Measurements from ENCODE around the gene TPST2. TPM values are rescaled to one million over a fixed set of nuclear protein-coding genes. Genes with fewer than 3 reads are reported as not detected.
"Not testable (repeated sequence)": the region's sequence is repeated elsewhere in the genome, so short reads cannot be mapped to it uniquely, and the experiment has no call there.

TPST2 gene
- polyA plus RNA-seq, 3 donors = 62.8 to 83.8 (median 69.5) TPM

DNA sequence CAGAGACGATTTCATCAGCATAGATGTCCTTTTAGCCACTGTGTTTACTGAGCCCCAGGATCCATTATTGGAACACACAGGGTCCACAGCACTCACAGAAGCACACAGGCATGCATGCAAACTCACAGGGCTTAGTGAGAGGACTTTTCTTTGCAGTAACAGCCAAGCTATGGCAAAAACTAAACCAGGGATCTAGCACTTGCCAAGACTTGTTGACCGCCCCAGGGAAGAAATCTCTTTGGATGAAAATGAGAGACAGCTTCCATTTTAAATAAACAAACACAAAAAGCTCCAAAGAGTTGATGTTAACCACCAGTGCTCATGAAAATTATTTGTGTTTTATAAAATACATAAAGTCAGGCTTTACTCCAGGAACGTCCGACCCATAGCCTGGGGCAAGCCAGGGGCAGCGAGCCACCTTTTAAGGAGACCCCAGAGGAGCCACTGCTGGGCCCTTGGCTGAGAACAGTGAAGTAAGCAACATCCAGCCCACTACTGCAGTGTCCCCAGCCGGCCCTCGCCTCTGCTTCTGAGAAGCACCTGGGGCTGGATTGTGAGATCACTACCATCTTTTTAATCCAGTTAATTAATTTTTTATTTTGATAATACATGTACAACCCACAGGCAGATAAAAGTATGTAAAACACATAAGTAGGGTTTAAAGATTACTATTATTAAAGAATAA lies 55.6 kb downstream of the TPST2 start:
- peaks cover 0 to 2% (median 0%) of the 10 kb centered on the region in 3 donors for H3K27me3 Mint-ChIP-seq (ENCODE audit: low read depth in 3 of 3)
- H3K27ac Mint-ChIP-seq = peak overlapping the region in 4 of 7 donors; percentile 15 to 70 (median 40)
- Histone ChIP-seq H4K20me1 (ENCODE audit: insufficient read depth, low read length) (no peaks in the 10 kb centered on the region), H3K27me3 (ENCODE audit: control insufficient read depth in 2 of 2, insufficient read depth in 2 of 2, low read length in 2 of 2) (no peaks in the 10 kb centered on the region), H3K4me2 (replicated peaks; ENCODE audit: extremely low read depth, low read length, poor library complexity, severe bottlenecking) (no peak overlapping the region), H2AFZ (ENCODE audit: insufficient read depth, low read depth, low read length, poor library complexity, severe bottlenecking) (no peak overlapping the region), H3K79me2 (ENCODE audit: insufficient read depth, low read length) (no peaks in the 10 kb centered on the region), H3K4me3 (replicated peaks in 1 of 3; ENCODE audit: low read depth in 2 of 3, low read length in 3 of 3) (no peak overlapping the region), H3K36me3 (replicated peaks in 1 of 2; ENCODE audit: control insufficient read depth in 1 of 2, insufficient read depth in 2 of 2, low read length in 2 of 2) (peaks cover 77 to 99% of the 10 kb centered on the region in 2 donors), H3K4me1 (ENCODE audit: control insufficient read depth in 1 of 2, insufficient read depth in 2 of 2, low read length in 2 of 2) (peaks cover 17 to 18% of the 10 kb centered on the region in 2 donors), H3K9ac (ENCODE audit: insufficient read depth, low read length, poor library complexity, severe bottlenecking) (no peak overlapping the region), H3K9me3 (replicated peaks in 1 of 2; ENCODE audit: control insufficient read depth in 1 of 2, insufficient read depth in 1 of 2, low read length in 2 of 2) (no peaks in the 10 kb centered on the region), H3K27ac (ENCODE audit: low read depth in 1 of 2, low read length in 2 of 2) (no peak overlapping the region)
- DNase-seq = no peak
- intact Hi-C loops (cut with micrococcal nuclease) = loop anchor here in 1 of 2 donors (5.0 kb wide), 1 partner anchor 33 kb away; no protein-coding TSS in a partner anchor
- peaks cover 65 to 86% of the 10 kb centered on the region in 2 donors for H3K36me3 Mint-ChIP-seq
- H3K9me3 Mint-ChIP-seq = peaks cover 0 to 2% (median 0%) of the 10 kb centered on the region in 7 donors
- peaks cover 28% of the 10 kb centered on the region for H3K4me1 Mint-ChIP-seq
- H3K4me3 Mint-ChIP-seq = no peak overlapping the region
- 80% methylated on average over 1 of the region's 7 CpGs for WGBS (ENCODE audit: insufficient coverage)
- TF ChIP-seq, protein P1, sequence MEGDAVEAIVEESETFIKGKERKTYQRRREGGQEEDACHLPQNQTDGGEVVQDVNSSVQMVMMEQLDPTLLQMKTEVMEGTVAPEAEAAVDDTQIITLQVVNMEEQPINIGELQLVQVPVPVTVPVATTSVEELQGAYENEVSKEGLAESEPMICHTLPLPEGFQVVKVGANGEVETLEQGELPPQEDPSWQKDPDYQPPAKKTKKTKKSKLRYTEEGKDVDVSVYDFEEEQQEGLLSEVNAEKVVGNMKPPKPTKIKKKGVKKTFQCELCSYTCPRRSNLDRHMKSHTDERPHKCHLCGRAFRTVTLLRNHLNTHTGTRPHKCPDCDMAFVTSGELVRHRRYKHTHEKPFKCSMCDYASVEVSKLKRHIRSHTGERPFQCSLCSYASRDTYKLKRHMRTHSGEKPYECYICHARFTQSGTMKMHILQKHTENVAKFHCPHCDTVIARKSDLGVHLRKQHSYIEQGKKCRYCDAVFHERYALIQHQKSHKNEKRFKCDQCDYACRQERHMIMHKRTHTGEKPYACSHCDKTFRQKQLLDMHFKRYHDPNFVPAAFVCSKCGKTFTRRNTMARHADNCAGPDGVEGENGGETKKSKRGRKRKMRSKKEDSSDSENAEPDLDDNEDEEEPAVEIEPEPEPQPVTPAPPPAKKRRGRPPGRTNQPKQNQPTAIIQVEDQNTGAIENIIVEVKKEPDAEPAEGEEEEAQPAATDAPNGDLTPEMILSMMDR (IDR thresholded peaks at IDR 0.05) = no peak

DNA sequence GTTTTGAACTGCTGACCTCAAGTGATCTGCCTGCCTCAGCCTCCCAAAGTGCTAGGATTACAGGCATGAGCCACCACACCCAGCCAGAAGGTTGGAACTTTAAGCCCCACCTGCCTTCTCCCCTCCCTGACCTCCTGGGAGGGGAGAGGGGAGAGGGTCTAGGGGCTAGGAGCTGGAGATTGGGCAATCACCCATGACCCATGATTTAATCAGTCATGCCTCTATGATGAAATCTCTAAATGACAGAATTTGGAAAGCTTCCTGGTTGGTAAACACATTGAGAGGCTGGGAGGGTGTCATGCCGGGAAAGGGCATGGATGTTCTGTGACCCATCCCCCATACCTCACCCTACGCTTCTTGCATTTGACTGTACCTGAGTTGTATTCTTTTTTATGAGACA lies 60.6 kb downstream of the TPST2 start:
- H3K36me3 ChIP-seq (replicated peaks in 1 of 2; ENCODE audit: control insufficient read depth in 1 of 2, insufficient read depth in 2 of 2, low read length in 2 of 2) = peaks cover 79 to 94% of the 10 kb centered on the region in 2 donors

DNA sequence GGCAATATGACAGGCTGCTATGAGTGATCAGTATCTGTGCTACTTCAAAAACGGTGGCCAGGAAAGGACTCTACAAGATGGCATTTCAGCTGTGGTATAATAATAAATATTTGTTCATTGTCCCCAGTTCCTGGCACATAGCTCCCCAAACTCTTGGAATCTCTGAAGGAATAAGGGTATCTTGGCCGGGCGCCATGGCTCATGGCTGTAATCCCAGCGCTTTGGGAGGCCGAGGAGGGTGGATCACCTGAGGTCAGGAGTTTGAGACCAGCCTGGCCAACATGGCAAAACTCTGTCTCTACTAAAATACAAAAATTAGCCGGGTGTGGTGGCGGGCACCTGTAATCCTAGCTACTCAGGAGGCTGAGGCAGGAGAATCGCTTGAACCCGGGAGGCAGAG lies 61.4 kb downstream of the TPST2 start:
- peak overlapping the region in 5 of 7 donors; percentile 53 to 95 (median 89) for H3K27ac Mint-ChIP-seq
- H3K9ac ChIP-seq (ENCODE audit: insufficient read depth, low read length, poor library complexity, severe bottlenecking); H3K9me3 Mint-ChIP-seq; H3K4me2 ChIP-seq (replicated peaks; ENCODE audit: extremely low read depth, low read length, poor library complexity, severe bottlenecking); intact Hi-C loops (cut with micrococcal nuclease); H3K79me2 ChIP-seq (ENCODE audit: insufficient read depth, low read length); H3K27me3 Mint-ChIP-seq (ENCODE audit: low read depth in 3 of 3); H4K20me1 ChIP-seq (ENCODE audit: insufficient read depth, low read length); H3K9me3 ChIP-seq (replicated peaks in 1 of 2; ENCODE audit: control insufficient read depth in 1 of 2, insufficient read depth in 1 of 2, low read length in 2 of 2); H3K27me3 ChIP-seq (ENCODE audit: control insufficient read depth in 2 of 2, insufficient read depth in 2 of 2, low read length in 2 of 2); H3K4me3 ChIP-seq (replicated peaks in 1 of 3; ENCODE audit: low read depth in 2 of 3, low read length in 3 of 3); H2AFZ ChIP-seq (ENCODE audit: insufficient read depth, low read depth, low read length, poor library complexity, severe bottlenecking); H3K4me3 Mint-ChIP-seq; DNase-seq: not testable (repeated sequence)
- H3K4me1 Mint-ChIP-seq = peaks cover 17% of the 10 kb centered on the region
- H3K4me1 ChIP-seq (ENCODE audit: control insufficient read depth in 1 of 2, insufficient read depth in 2 of 2, low read length in 2 of 2) = peaks cover 11 to 12% of the 10 kb centered on the region in 2 donors
- peaks cover 76 to 97% of the 10 kb centered on the region in 2 donors for H3K36me3 Mint-ChIP-seq
- H3K27ac ChIP-seq (ENCODE audit: low read depth in 1 of 2, low read length in 2 of 2) = peak overlapping the region in 1 of 2 donors; percentile 73
- 67% methylated on average over 1 of the region's 9 CpGs for WGBS (ENCODE audit: insufficient coverage)
- H3K36me3 ChIP-seq (replicated peaks in 1 of 2; ENCODE audit: control insufficient read depth in 1 of 2, insufficient read depth in 2 of 2, low read length in 2 of 2) = peaks cover 76 to 94% of the 10 kb centered on the region in 2 donors

More for the DNA sequence above, 60.6 kb downstream of the TPST2 start:
- H3K27ac Mint-ChIP-seq = peak overlapping the region; percentile 53 to 95 (median 84)
- H3K27me3 Mint-ChIP-seq (ENCODE audit: low read depth in 3 of 3) = peaks cover 0 to 2% (median 2%) of the 10 kb centered on the region in 3 donors
- intact Hi-C loops (cut with micrococcal nuclease) = no loop called here
- DNase-seq = peak; percentile 54 to 76 (median 62)
- H3K4me3 Mint-ChIP-seq = peak overlapping the region in 1 of 2 donors; percentile 30
- H3K4me1 ChIP-seq (ENCODE audit: control insufficient read depth in 1 of 2, insufficient read depth in 2 of 2, low read length in 2 of 2) = peaks cover 11 to 12% of the 10 kb centered on the region in 2 donors
- no peak overlapping the region for H3K4me2 ChIP-seq (replicated peaks; ENCODE audit: extremely low read depth, low read length, poor library complexity, severe bottlenecking)
- H3K9me3 Mint-ChIP-seq = peaks cover 0 to 2% (median 0%) of the 10 kb centered on the region in 7 donors
- H3K27me3 ChIP-seq (ENCODE audit: control insufficient read depth in 2 of 2, insufficient read depth in 2 of 2, low read length in 2 of 2) = no peaks in the 10 kb centered on the region
- H3K79me2 ChIP-seq (ENCODE audit: insufficient read depth, low read length) = no peaks in the 10 kb centered on the region
- H3K4me1 Mint-ChIP-seq = peaks cover 17% of the 10 kb centered on the region
- peaks cover 72 to 93% of the 10 kb centered on the region in 2 donors for H3K36me3 Mint-ChIP-seq
- no peaks in the 10 kb centered on the region for H3K9me3 ChIP-seq (replicated peaks in 1 of 2; ENCODE audit: control insufficient read depth in 1 of 2, insufficient read depth in 1 of 2, low read length in 2 of 2)
- no peak overlapping the region for H3K4me3 ChIP-seq (replicated peaks in 1 of 3; ENCODE audit: low read depth in 2 of 3, low read length in 3 of 3)
- no peaks in the 10 kb centered on the region for H4K20me1 ChIP-seq (ENCODE audit: insufficient read depth, low read length)
- TF ChIP-seq, protein P1 (IDR thresholded peaks at IDR 0.05) = no peak
- H3K27ac ChIP-seq (ENCODE audit: low read depth in 1 of 2, low read length in 2 of 2) = peak overlapping the region; percentile 34 to 73
- H2AFZ ChIP-seq (ENCODE audit: insufficient read depth, low read depth, low read length, poor library complexity, severe bottlenecking) = no peak overlapping the region
- H3K9ac ChIP-seq (ENCODE audit: insufficient read depth, low read length, poor library complexity, severe bottlenecking) = no peak overlapping the region
- WGBS (ENCODE audit: insufficient coverage) = no CpG with 5 or more reads among the region's 2 CpGs

All from CD14-positive monocyte (primary cell).